OCI-LY3 (cell line): ENCODE results near the gene LIN28A.

Experiments
- H2AFZ ChIP-seq: fragments of 200-600, 300-600 bp; shearing (Covaris generic); 2 replicates; pipeline ENCODE4 v1.6.0; 2014; ENCODE audit warnings: antibody characterized with exemption, low read depth, low read length
- H3K27ac ChIP-seq: fragments of 200-600, 300-600 bp; sonication (generic); 2 replicates; pipeline ENCODE4 v1.5.1; 2014; ENCODE audit warnings: mild to moderate bottlenecking, low read length, moderate library complexity, mixed read lengths
- H3K27me3 ChIP-seq: fragments of 200-600, 300-600 bp; sonication (generic); 2 replicates; pipeline ENCODE4 v1.6.1; 2014; ENCODE audit warnings: low read depth, low read length, mixed read lengths
- H3K36me3 ChIP-seq: fragments of 200-600, 300-600 bp; sonication (generic); replicated peaks from 2 replicates; pipeline ENCODE3; 2014; ENCODE audit warnings: low read depth, low read length, mixed read lengths
- H3K4me1 ChIP-seq: fragments of 300-600, 200-600 bp; sonication (generic); 2 replicates; pipeline ENCODE4 v1.6.1; 2014; ENCODE audit warnings: low read length, mixed read lengths
- H3K4me2 ChIP-seq: fragments of 200-600, 300-600 bp; sonication (generic); 2 replicates; pipeline ENCODE4 v1.6.1; 2014; ENCODE audit warnings: low read length, mixed read lengths
- H3K4me3 ChIP-seq: fragments of 300-600, 200-600 bp; sonication (generic); 2 replicates; pipeline ENCODE4 v1.5.1; 2014; ENCODE audit warnings: antibody characterized with exemption, mild to moderate bottlenecking, low read length, moderate library complexity
- H3K79me2 ChIP-seq: fragments of 300-600, 200-600 bp; shearing (Covaris generic); 2 replicates; pipeline ENCODE4 v1.6.1; 2014; ENCODE audit warnings: mild to moderate bottlenecking, low read length, mixed read lengths
- H3K9ac ChIP-seq: fragments of 300-600, 200-600 bp; shearing (Covaris generic); 2 replicates; pipeline ENCODE4 v1.6.0; 2014; ENCODE audit warnings: mild to moderate bottlenecking, low read length, moderate library complexity
- H3K9me3 ChIP-seq: fragments of 200-600, 300-600 bp; shearing (Covaris generic); 2 replicates; pipeline ENCODE4 v1.6.1; 2014; ENCODE audit warnings: low read length, mixed read lengths; ENCODE audit not compliant: insufficient read depth
- H4K20me1 ChIP-seq: fragments of 200-600, 300-600 bp; sonication (generic); 2 replicates; pipeline ENCODE4 v1.6.1; 2016; ENCODE audit warnings: low read length, mixed read lengths; ENCODE audit not compliant: insufficient read depth
- CTCF ChIP-seq: fragments of 200-600, 300-600 bp; sonication (generic); IDR thresholded peaks from 2 replicates; pipeline ENCODE4 v1.5.1; 2014; ENCODE audit warnings: antibody characterized with exemption, low read length, low read depth
- EZH2phosphoT487 ChIP-seq: fragments of 200-600 bp; shearing (Covaris generic); IDR thresholded peaks from 2 replicates; pipeline ENCODE4 v1.6.1; 2018; ENCODE audit warnings: antibody characterized with exemption, mixed run types, low read depth

LIN28A gene

GRCh38 chr1:26418865-26419349 lies 8.3 kb downstream of the LIN28A start:
- H4K20me1 ChIP-seq = no peaks in the 10 kb centered on the region
- TF ChIP-seq EZH2phosphoT487 (no peak), CTCF (no peak)
- H3K27me3 ChIP-seq = peaks cover 11% of the 10 kb centered on the region; the same call in 1 of the 2 replicates
- H3K4me1 ChIP-seq = no peaks in the 10 kb centered on the region
- no peaks in the 10 kb centered on the region for H3K9me3 ChIP-seq
- no peaks in the 10 kb centered on the region for H3K36me3 ChIP-seq
- no peak overlapping the region for H3K9ac ChIP-seq
- no peak overlapping the region for H3K4me3 ChIP-seq
- H3K27ac ChIP-seq = no peak overlapping the region
- H3K4me2 ChIP-seq = no peak overlapping the region
- H2AFZ ChIP-seq = no peak overlapping the region
- no peaks in the 10 kb centered on the region for H3K79me2 ChIP-seq

DNA sequence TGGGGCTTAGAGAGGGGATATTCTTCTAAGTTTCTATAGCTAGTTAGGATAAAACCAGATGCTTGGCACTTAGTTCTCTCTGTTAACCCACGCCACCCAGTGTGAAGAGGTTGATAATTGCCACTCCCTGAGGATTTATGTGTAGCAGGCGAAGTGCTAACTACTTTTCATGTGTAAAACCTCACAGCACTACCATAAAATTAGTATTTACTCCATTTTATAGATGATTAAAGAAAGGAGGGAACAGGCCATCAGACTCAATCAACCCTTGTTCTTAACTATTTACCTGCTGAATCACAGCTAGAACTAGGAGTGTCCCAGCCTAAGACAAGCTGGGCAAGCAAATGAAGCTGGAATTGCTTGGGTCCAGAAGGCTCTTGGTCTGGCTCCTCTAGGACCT lies 8.9 kb downstream of the LIN28A start:
- H3K36me3 ChIP-seq = no peaks in the 10 kb centered on the region
- no peak overlapping the region for H2AFZ ChIP-seq
- no peak overlapping the region for H3K9ac ChIP-seq
- H4K20me1 ChIP-seq = no peaks in the 10 kb centered on the region
- no peak overlapping the region for H3K4me3 ChIP-seq
- H3K4me2 ChIP-seq = no peak overlapping the region
- no peak overlapping the region for H3K27ac ChIP-seq
- H3K9me3 ChIP-seq = no peaks in the 10 kb centered on the region
- no peaks in the 10 kb centered on the region for H3K79me2 ChIP-seq
- TF ChIP-seq EZH2phosphoT487 (no peak), CTCF (no peak)
- H3K4me1 ChIP-seq = no peaks in the 10 kb centered on the region
- H3K27me3 ChIP-seq = peaks cover 6% of the 10 kb centered on the region; the same call in 1 of the 2 replicates

- Histone ChIP-seq H3K9ac (no peak overlapping the region), H3K4me2 (no peak overlapping the region), H3K27ac (no peak overlapping the region), H3K79me2 (peaks cover 14% of the 10 kb centered on the region), H3K4me1 (peaks cover 11% of the 10 kb centered on the region; the same call in 1 of the 2 replicates), H2AFZ (no peak overlapping the region), H4K20me1 (no peaks in the 10 kb centered on the region), H3K36me3 (peaks cover 3% of the 10 kb centered on the region), H3K4me3 (no peak overlapping the region), H3K9me3 (no peaks in the 10 kb centered on the region), H3K27me3 (no peaks in the 10 kb centered on the region)
- TF ChIP-seq EZH2phosphoT487 (no peak), CTCF (no peak)
Measured at GRCh38 chr1:26429721-26430120, 19.1 kb downstream of the LIN28A start.

DNA sequence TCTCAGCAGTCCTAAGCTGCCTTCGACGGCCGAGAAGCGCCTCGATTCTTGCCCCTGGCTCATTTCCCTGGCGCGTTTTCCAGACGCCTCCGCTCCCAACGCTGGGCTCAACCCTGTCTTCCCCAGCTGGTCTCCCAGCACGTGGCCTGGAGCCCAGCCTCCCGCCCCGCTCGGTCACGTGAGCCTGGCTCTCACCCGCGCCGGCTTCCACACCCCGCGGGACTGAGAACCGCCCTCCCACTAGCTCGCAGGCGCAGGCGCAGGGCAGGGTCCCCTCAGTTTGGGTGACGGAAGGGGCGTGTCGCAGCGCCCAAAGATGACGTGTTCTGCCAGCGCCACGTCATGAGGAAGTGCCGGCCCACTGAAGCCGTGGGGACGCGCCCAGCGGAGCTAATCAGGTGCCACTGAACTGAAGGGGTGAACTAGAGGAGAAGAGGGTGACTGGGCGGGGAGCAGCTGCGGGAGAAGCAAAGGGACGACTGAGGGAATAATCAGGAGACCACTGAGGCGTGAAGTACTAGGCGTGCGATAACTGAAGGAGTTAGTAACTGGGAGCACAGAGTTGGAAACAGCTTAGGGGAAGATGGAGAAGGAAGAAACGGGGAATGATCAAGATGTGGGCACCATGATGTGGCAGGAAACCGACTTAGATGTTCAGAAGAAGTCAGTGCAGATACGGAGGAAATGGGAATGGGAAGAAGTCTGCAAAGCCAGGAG lies 21.5 kb downstream of the LIN28A start, which contains the start of gene DHDDS:
DHDDS (plus strand) TSS at position 343 of the 717 bp plus-strand sequence. CDS start 625 bp downstream, outside the sequence.
- Histone ChIP-seq H2AFZ (peak within 1 kb of the TSS; percentile 84), H3K36me3 (peaks cover 3% of the 10 kb centered on the region), H3K4me2 (peak within 1 kb of the TSS; percentile 98), H4K20me1 (no peaks in the 10 kb centered on the region), H3K27ac (peak within 1 kb of the TSS; percentile 25; the same call in 1 of the 2 replicates), H3K9ac (peak within 1 kb of the TSS; percentile 81), H3K4me1 (peaks cover 11% of the 10 kb centered on the region; the same call in 1 of the 2 replicates), H3K9me3 (no peaks in the 10 kb centered on the region), H3K79me2 (peaks cover 14% of the 10 kb centered on the region), H3K27me3 (no peaks in the 10 kb centered on the region), H3K4me3 (peak within 1 kb of the TSS; percentile 97)
- TF ChIP-seq EZH2phosphoT487 (no peak), CTCF (no peak)
